PC-3 (cell line): ENCODE data around the gene ZMYM1.

ENCODE experiments used
- EZH2 ChIP-seq: fragments of 300-600 bp; sonication (generic); IDR thresholded peaks from one replicate; pipeline ENCODE4 v1.6.1; 2017; ENCODE audit warnings: antibody characterized with exemption, mild to moderate bottlenecking, low read length; ENCODE audit not compliant: unreplicated experiment
- TF ChIP-seq, protein P1 (sequence below): fragments of 300-600 bp; sonication (generic); conservative IDR thresholded peaks from 2 replicates; pipeline ENCODE4 v1.5.1; 2017; ENCODE audit warnings: antibody characterized with exemption, low read depth, mild to moderate bottlenecking, low read length

DNA sequence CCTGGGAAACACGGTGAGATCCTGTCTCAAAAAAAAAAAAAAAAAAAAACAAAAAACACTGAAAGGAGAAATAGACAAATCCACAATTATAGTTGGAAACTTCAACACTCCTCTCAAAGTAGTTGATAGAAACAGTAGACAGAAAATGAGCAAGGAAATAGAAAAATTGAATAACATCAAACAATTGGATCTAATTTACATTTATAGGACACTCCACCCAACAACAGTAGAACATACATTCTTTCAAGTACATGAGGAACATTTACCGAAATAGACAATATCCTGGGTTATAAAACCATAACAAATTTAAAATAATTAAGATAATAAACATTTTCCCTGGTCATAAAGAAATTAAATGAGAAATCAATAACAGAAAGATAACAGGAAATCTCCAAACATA lies 14.9 kb upstream of the ZMYM1 start:
- TF ChIP-seq, protein P1, sequence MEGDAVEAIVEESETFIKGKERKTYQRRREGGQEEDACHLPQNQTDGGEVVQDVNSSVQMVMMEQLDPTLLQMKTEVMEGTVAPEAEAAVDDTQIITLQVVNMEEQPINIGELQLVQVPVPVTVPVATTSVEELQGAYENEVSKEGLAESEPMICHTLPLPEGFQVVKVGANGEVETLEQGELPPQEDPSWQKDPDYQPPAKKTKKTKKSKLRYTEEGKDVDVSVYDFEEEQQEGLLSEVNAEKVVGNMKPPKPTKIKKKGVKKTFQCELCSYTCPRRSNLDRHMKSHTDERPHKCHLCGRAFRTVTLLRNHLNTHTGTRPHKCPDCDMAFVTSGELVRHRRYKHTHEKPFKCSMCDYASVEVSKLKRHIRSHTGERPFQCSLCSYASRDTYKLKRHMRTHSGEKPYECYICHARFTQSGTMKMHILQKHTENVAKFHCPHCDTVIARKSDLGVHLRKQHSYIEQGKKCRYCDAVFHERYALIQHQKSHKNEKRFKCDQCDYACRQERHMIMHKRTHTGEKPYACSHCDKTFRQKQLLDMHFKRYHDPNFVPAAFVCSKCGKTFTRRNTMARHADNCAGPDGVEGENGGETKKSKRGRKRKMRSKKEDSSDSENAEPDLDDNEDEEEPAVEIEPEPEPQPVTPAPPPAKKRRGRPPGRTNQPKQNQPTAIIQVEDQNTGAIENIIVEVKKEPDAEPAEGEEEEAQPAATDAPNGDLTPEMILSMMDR = no peak
- no peak for TF ChIP-seq EZH2
